Activated T-helper 1 cell treated with anti-CD3 and anti-CD28 coated beads, Interleukin-12 subunit alpha, Interleukin-12 subunit beta, Interleukin-2, Interleukin-4 antibody, amounts not matched to agents 30 ng/mL and 10 ng/mL and 1 ng/mL, durations not matched to agents 14 hours and 24 hours and 36 hours (primary cell): Measurements from ENCODE around the gene SNORC. TPM values are rescaled to one million over a fixed set of nuclear protein-coding genes. Genes with fewer than 3 reads are reported as not detected.
"Not testable (repeated sequence)": the region's sequence is repeated elsewhere in the genome, so short reads cannot be mapped to it uniquely, and the experiment has no call there.

Source experiments
- DNase-seq: peaks from one replicate; pipeline ENCODE4 v3.0.0; 2021; ENCODE audit warnings: low spot score
- H3K27ac Mint-ChIP-seq: one replicate; pipeline ENCODE4 v1.8.0; 2021; ENCODE audit warnings: mild to moderate bottlenecking, mixed read lengths
- H3K27me3 Mint-ChIP-seq: one replicate; pipeline ENCODE4 v1.8.0; 2022; ENCODE audit warnings: mild to moderate bottlenecking, moderate library complexity, mixed read lengths; ENCODE audit not compliant: insufficient read depth
- H3K36me3 Mint-ChIP-seq: one replicate; pipeline ENCODE4 v1.8.0; 2021; ENCODE audit warnings: low read depth, mixed read lengths
- H3K4me1 Mint-ChIP-seq: one replicate; pipeline ENCODE4 v1.8.0; 2021; ENCODE audit warnings: low read depth, mixed read lengths
- H3K4me3 Mint-ChIP-seq: one replicate; pipeline ENCODE4 v1.8.0; 2021; ENCODE audit warnings: mild to moderate bottlenecking, moderate library complexity, mixed read lengths
- H3K9me3 Mint-ChIP-seq: one replicate; pipeline ENCODE4 v1.8.0; 2021; ENCODE audit warnings: mixed read lengths
- intact Hi-C: fragments of 100-400 bp; cut with micrococcal nuclease; formaldehyde crosslinking; loops from one replicate; pipeline ENCODE4 v1.15.1; 2024
- total RNA-seq: library from RNA; stranded (reverse); gene quantifications from 2 replicates; pipeline ENCODE4 v1.2.3, GENCODE V29; 2022

The SNORC gene
- 0.98 and 1.8 TPM in 2 replicates for total RNA-seq

DNA sequence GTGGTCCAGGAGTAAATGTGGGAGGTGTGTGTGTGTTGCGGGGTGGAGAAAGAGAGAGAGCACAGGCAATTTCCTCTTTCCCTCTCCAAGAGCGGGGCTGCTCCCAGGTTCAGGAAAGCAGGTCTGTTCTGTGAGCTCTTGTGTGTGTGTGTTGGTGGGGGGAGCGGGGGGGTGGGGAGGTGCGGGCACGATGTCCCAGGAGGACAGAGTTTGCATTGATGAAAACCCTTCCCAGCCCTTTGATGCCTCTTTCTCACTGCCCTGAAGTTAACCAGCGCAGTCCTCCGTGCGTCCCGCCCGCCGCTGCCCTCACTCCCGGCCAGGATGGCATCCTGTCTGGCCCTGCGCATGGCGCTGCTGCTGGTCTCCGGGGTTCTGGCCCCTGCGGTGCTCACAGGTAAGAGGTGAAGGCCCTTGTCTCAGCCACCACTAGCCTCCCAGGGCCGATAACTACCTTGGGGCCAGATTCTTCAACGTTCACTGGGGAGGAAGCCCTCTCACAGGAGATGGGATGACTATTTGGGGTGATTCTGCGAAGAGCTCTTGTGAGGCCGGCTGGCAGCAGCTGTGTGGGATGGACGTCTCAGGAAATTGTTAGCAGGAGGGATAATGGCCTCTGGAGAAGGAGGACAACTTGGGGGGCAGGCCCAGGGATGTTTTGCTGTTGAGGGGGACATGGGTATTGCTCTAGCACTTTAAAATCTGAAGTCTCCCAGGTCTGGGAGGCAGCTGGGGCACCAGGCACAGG is at the start of gene SNORC:
TSS of gene SNORC (plus strand) at position 247 of the 748 bp plus-strand sequence. CDS start at position 325, 78 bp downstream.
- no peak within 1 kb of the TSS for H3K4me3 Mint-ChIP-seq
- H3K4me1 Mint-ChIP-seq, result no peaks in the 10 kb centered on the region
- H3K27me3 Mint-ChIP-seq, result peaks cover 3% of the 10 kb centered on the region
- no peaks in the 10 kb centered on the region for H3K36me3 Mint-ChIP-seq
- no peak within 1 kb of the TSS for H3K27ac Mint-ChIP-seq
- intact Hi-C loops, result no loop called here
- H3K9me3 Mint-ChIP-seq, result no peaks in the 10 kb centered on the region
- DNase-seq, result no peak

- no peak overlapping the region for H3K4me3 Mint-ChIP-seq
- no peak for DNase-seq
- no peaks in the 10 kb centered on the region for H3K9me3 Mint-ChIP-seq
- peaks cover 36% of the 10 kb centered on the region for H3K36me3 Mint-ChIP-seq
- H3K27ac Mint-ChIP-seq, result no peak overlapping the region
- intact Hi-C loops, result no loop called here
- H3K4me1 Mint-ChIP-seq, result peaks cover 6% of the 10 kb centered on the region
- H3K27me3 Mint-ChIP-seq, result no peaks in the 10 kb centered on the region
Measured at GRCh38 chr2:232829988-232830387, 40.1 kb upstream of the SNORC start.

DNA sequence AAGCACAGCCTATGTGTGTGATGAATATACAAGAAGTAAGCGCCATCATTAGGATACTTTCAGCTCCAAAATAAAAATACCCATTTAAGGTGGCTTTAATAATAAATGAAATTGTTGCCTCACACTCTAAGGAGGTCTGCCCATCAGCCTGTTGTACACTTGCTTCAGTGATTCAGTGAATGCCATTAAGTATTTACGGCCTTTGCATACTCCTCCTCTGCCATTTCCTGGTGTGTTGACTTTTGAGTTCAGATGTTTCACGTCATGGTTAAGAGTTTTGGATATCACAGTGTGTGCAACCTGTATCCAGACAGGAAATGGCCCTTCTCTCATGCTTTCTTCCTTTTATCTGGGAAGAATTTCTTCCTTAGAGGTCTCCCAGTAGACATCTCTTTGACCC is 38.6 kb upstream of the SNORC start:
- no peak for DNase-seq
- no peaks in the 10 kb centered on the region for H3K9me3 Mint-ChIP-seq
- no peaks in the 10 kb centered on the region for H3K27me3 Mint-ChIP-seq
- intact Hi-C loops, result no loop called here
- H3K4me3 Mint-ChIP-seq, result no peak overlapping the region
- H3K36me3 Mint-ChIP-seq, result peaks cover 24% of the 10 kb centered on the region
- no peak overlapping the region for H3K27ac Mint-ChIP-seq
- peaks cover under 1% of the 10 kb centered on the region for H3K4me1 Mint-ChIP-seq

- intact Hi-C loops, result no loop called here
- peaks cover 21% of the 10 kb centered on the region for H3K4me1 Mint-ChIP-seq
- no peaks in the 10 kb centered on the region for H3K27me3 Mint-ChIP-seq
- H3K4me3 Mint-ChIP-seq, result no peak overlapping the region
- H3K36me3 Mint-ChIP-seq, result peaks cover 32% of the 10 kb centered on the region
- DNase-seq, result no peak
- peak overlapping the region; percentile 57 for H3K27ac Mint-ChIP-seq
- H3K9me3 Mint-ChIP-seq, result no peaks in the 10 kb centered on the region
Measured at GRCh38 chr2:232833830-232834229, 36.2 kb upstream of the SNORC start.

DNA sequence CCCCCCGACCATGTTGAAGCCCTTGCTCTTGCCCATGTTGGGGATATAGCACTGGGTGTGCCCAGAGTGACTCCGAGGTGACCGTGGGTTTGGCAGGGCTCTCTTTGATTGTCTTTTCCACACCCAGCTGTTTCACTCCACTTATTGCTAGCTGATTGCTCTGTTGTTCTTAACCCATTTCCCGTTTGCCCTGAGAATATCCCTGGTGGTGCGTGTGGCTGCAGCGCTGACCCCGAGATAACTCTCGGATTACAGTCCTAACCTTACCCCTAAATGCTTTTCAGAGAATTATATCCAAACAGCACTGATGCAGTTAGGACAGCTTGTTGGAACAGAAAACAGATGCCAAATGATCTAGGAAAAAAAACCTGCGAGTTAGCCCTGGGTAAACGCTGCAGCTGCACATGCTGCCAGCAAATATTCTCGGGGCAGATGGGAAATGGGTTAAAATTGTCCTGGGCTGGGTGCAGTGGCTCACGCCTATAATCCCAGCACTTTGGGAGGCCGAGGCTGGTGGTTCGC is 34.3 kb upstream of the SNORC start:
- H3K4me1 Mint-ChIP-seq, result peaks cover 34% of the 10 kb centered on the region
- H3K27me3 Mint-ChIP-seq, result no peaks in the 10 kb centered on the region
- no peak for DNase-seq
- H3K27ac Mint-ChIP-seq, result peak overlapping the region; percentile 45
- no peaks in the 10 kb centered on the region for H3K9me3 Mint-ChIP-seq
- peaks cover 38% of the 10 kb centered on the region for H3K36me3 Mint-ChIP-seq
- intact Hi-C loops, result loop anchor here (5.0 kb wide), 1 partner anchor 417 kb away; the partner anchor contains the start of gene ATG16L1
- H3K4me3 Mint-ChIP-seq, result no peak overlapping the region

GRCh38 chr2:232836934-232837333 is 33.1 kb upstream of the SNORC start:
- no peak for DNase-seq
- Mint-ChIP-seq H3K4me3 (no peak overlapping the region), H3K9me3 (no peaks in the 10 kb centered on the region), H3K27ac (peak overlapping the region; percentile 62), H3K27me3 (no peaks in the 10 kb centered on the region), H3K4me1 (peaks cover 34% of the 10 kb centered on the region), H3K36me3 (peaks cover 38% of the 10 kb centered on the region)
- intact Hi-C loops, result loop anchor here (5.0 kb wide), 1 partner anchor 415 kb away; the partner anchor contains the start of gene ATG16L1

GRCh38 chr2:232838406-232838874 is 31.6 kb upstream of the SNORC start:
- H3K4me1 Mint-ChIP-seq, result peaks cover 34% of the 10 kb centered on the region
- H3K36me3 Mint-ChIP-seq, result peaks cover 39% of the 10 kb centered on the region
- no peaks in the 10 kb centered on the region for H3K9me3 Mint-ChIP-seq

DNA sequence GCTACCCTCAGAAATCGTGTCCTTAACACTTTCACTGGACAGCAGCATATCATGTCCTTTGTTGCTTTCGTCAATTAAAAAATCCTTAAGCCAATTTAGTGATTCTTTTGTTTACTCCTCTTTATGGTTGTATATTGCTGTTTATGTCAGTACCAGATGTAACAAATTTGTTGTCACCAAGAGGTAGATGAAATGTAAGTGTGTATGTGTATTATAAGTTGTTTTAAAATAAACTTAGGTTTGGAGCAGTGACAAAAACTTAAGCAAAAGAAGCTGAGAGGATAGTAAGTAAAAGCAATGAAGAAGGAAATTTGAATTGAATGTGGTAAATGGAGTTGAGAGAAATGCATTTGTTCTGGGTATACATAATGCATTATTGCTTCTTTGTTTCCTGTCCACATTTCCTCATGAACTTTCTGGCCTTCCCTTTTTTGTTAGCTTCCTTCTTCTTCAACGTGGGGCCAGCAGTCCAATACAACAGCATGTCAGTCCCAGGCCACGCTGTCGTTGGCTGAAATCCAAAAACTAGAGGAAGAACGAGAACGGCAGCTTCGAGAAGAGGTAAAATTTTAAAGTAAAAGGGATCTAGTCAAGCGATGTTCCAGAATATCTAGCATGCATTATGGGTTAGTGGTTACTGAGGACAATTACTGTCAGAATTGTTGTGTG is 30.5 kb upstream of the SNORC start:
- intact Hi-C loops, result loop anchor here (5.0 kb wide), 1 partner anchor 413 kb away; the partner anchor contains the start of gene ATG16L1
- Mint-ChIP-seq H3K36me3 (peaks cover 41% of the 10 kb centered on the region), H3K4me3 (no peak overlapping the region), H3K27ac (no peak overlapping the region), H3K27me3 (no peaks in the 10 kb centered on the region), H3K9me3 (no peaks in the 10 kb centered on the region), H3K4me1 (peaks cover 34% of the 10 kb centered on the region)
- DNase-seq, result no peak

More at GRCh38 chr2:232838406-232838874, 31.6 kb upstream of the SNORC start:
- Mint-ChIP-seq H3K27me3 (no peaks in the 10 kb centered on the region), H3K27ac (peak overlapping the region; percentile 83), H3K4me3 (peak overlapping the region; percentile 12)
- peak; percentile 40 for DNase-seq
- intact Hi-C loops, result loop anchor here (1.0 to 5.0 kb wide), 2 partner anchors 57 to 414 kb away; partner anchors contain the start of gene ATG16L1

DNA sequence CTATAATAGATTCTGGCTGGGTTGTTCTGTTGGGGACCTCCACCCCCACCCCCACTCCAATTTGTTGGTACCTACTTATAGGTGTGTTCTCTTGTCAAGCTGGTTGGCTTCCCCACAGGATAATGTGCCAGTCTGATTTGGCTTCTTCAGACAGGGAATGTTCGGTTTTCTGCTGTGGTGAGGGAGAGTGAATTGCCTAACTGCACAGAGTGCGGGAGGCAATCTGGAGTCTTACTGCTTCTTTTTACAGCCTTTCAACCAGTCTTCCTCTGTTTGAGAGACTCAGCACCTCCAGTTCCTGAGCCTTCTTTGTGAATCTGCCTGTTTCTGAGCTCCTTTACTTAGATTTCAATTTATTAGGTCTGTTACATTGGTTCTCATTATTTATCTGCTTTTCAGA is 27.4 kb upstream of the SNORC start:
- DNase-seq, result no peak
- Mint-ChIP-seq H3K9me3 (no peaks in the 10 kb centered on the region), H3K27me3 (no peaks in the 10 kb centered on the region), H3K36me3 (peaks cover 49% of the 10 kb centered on the region), H3K27ac (no peak overlapping the region), H3K4me3 (no peak overlapping the region), H3K4me1 (peaks cover 24% of the 10 kb centered on the region)
- intact Hi-C loops, result no loop called here

DNA sequence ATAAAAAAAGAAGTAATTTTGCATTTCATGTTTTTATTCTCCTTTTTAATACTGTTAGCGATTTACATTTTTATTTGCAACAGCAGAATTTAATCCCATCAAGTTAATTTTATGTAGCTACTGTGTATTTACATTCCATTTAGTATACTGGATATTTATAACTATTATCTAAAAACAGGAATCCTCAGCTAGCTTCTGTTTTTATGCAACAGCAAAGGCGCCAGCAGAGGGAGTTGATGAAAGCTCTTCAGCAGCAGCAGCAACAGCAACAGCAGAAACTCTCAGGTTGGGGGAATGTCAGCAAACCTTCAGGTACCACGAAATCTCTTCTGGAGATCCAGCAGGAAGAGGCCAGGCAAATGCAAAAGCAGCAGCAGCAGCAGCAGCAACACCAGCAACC is 26.2 kb upstream of the SNORC start:
- no peaks in the 10 kb centered on the region for H3K9me3 Mint-ChIP-seq
- H3K27ac Mint-ChIP-seq, result no peak overlapping the region
- H3K36me3 Mint-ChIP-seq, result peaks cover 49% of the 10 kb centered on the region
- intact Hi-C loops, result no loop called here
- no peak overlapping the region for H3K4me3 Mint-ChIP-seq
- H3K27me3 Mint-ChIP-seq, result no peaks in the 10 kb centered on the region
- peaks cover 13% of the 10 kb centered on the region for H3K4me1 Mint-ChIP-seq
- no peak for DNase-seq

DNA sequence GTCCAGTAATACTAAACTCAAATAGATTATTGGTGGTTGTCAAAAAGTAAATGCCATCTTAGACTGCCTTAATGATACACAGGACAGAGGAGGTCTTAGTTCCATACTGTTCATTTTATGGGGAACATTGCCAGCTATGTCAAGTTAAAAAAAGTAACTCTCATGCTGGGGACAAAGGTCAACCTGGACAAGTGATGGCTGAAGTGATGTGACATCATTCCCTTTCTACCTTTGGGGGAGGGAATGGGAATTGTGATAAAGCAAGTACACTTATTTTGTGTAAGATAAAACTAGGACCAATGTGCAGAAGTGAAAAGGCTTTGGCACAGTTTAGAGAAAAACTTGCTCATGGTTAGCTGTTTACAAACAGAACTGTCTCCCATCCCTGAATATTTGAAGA is 24.0 kb upstream of the SNORC start:
- Mint-ChIP-seq H3K36me3 (peaks cover 51% of the 10 kb centered on the region), H3K9me3 (no peaks in the 10 kb centered on the region), H3K27ac (no peak overlapping the region), H3K4me3 (no peak overlapping the region), H3K4me1 (no peaks in the 10 kb centered on the region), H3K27me3 (no peaks in the 10 kb centered on the region)
- intact Hi-C loops, result loop anchor here (5.0 kb wide), 1 partner anchor 84 kb away; no protein-coding TSS in a partner anchor
- no peak for DNase-seq

GRCh38 chr2:232850039-232850438 is 20.0 kb upstream of the SNORC start:
- H3K4me1 Mint-ChIP-seq, result no peaks in the 10 kb centered on the region
- no peak overlapping the region for H3K27ac Mint-ChIP-seq
- peaks cover 45% of the 10 kb centered on the region for H3K36me3 Mint-ChIP-seq
- no peaks in the 10 kb centered on the region for H3K27me3 Mint-ChIP-seq
- H3K9me3 Mint-ChIP-seq, result no peaks in the 10 kb centered on the region
- H3K4me3 Mint-ChIP-seq, result no peak overlapping the region
- no peak for DNase-seq
- intact Hi-C loops, result loop anchor here (5.0 kb wide), 1 partner anchor 417 kb away; no protein-coding TSS in a partner anchor

DNA sequence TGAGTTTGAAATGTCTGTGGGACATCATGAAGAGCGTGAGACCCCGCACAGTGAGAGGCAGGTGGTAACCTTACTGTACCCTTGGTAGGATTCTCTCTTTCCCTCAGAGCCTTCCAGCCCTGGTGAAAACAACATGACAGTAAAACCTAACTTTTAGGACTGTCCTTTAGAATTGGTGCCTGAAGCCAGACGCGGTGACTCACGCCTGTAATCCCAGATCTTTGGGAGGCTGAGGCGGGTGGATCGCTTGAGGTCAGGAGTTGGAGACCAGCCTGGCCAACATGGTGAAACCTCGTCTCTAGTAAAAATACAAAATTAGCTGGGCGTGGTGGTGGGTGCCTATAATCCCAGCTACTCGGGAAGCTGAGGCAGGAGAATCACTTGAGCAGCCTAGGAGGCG is 18.0 kb upstream of the SNORC start:
- H3K9me3 Mint-ChIP-seq, H3K4me1 Mint-ChIP-seq, DNase-seq, H3K4me3 Mint-ChIP-seq, H3K27me3 Mint-ChIP-seq: not testable (repeated sequence)
- Mint-ChIP-seq H3K36me3 (peaks cover 39% of the 10 kb centered on the region), H3K27ac (peak overlapping the region; percentile 66)
- intact Hi-C loops, result loop anchor here (2.0 to 5.0 kb wide), 2 partner anchors 177 to 415 kb away; no protein-coding TSS in a partner anchor
